Peyer's patch (tissue), 4 donors: ENCODE data around the gene CSGALNACT2. TPM values are rescaled to one million over a fixed set of nuclear protein-coding genes. Genes with fewer than 3 reads are reported as not detected.

Experiments
- DNase-seq, 3 donors: peaks; one replicate each; pipeline ENCODE4 v3.0.0-alpha.2; 2017 to 2019
- H3K27ac ChIP-seq, 4 donors: fragments of 200-600 bp; sonication (generic); one replicate each; pipeline ENCODE4 v1.5.1; 2016 to 2019
- H3K27me3 ChIP-seq, 2 donors: fragments of 200-600 bp; sonication (generic); one replicate each; pipeline ENCODE4 v1.5.1; 2019
- H3K36me3 ChIP-seq, 3 donors: fragments of 200-600 bp; sonication (generic); one replicate each; pipeline ENCODE4 v1.5.1; 2016 to 2019
- H3K4me1 ChIP-seq, 4 donors: fragments of 200-600 bp; sonication (generic); one replicate each; pipeline ENCODE4 v1.5.1; 2016 to 2019
- H3K4me3 ChIP-seq, 4 donors: fragments of 200-600 bp; sonication (generic); 1 replicate in 3 of 4; 2 replicates in 1 of 4; pipeline ENCODE4 v1.5.1; 2016 to 2019; ENCODE audit warnings: mild to moderate bottlenecking in 1 of 4
- H3K9me3 ChIP-seq, 4 donors: fragments of 200-600 bp; sonication (generic); one replicate each; pipeline ENCODE4 v1.5.1; 2016 to 2019; ENCODE audit warnings: mild to moderate bottlenecking in 1 of 4
- POLR2A ChIP-seq, 2 donors: fragments of 450-650 bp; IDR thresholded peaks; one replicate each; pipeline ENCODE4 v1.5.1; 2017; ENCODE audit warnings: antibody characterized with exemption in 2 of 2, mild to moderate bottlenecking in 2 of 2, moderate library complexity in 2 of 2
- total RNA-seq, 4 donors: library from RNA; depleted of rRNA; stranded (reverse); fragments of >200 nt; gene quantifications; one replicate each; pipeline ENCODE4 v1.1.0, GENCODE V29; 2016
- TF ChIP-seq, protein P1 (sequence below), 6 experiments: fragments of 450-650 bp in 4 of 6; fragments of 200-600 bp in 2 of 6; sonication (generic) in 1 of 6; IDR thresholded peaks; one replicate each; pipeline ENCODE4 v1.5.1; 2017 to 2019; ENCODE audit warnings: antibody characterized with exemption in 6 of 6, mild to moderate bottlenecking in 3 of 6, moderate library complexity in 1 of 6

CSGALNACT2 gene, protein sequence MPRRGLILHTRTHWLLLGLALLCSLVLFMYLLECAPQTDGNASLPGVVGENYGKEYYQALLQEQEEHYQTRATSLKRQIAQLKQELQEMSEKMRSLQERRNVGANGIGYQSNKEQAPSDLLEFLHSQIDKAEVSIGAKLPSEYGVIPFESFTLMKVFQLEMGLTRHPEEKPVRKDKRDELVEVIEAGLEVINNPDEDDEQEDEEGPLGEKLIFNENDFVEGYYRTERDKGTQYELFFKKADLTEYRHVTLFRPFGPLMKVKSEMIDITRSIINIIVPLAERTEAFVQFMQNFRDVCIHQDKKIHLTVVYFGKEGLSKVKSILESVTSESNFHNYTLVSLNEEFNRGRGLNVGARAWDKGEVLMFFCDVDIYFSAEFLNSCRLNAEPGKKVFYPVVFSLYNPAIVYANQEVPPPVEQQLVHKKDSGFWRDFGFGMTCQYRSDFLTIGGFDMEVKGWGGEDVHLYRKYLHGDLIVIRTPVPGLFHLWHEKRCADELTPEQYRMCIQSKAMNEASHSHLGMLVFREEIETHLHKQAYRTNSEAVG
- 10 to 100 TPM in 1 of 4 donors, 1 to 10 TPM in 3; 5.8 to 24.8 (median 7.9) TPM for total RNA-seq

DNA sequence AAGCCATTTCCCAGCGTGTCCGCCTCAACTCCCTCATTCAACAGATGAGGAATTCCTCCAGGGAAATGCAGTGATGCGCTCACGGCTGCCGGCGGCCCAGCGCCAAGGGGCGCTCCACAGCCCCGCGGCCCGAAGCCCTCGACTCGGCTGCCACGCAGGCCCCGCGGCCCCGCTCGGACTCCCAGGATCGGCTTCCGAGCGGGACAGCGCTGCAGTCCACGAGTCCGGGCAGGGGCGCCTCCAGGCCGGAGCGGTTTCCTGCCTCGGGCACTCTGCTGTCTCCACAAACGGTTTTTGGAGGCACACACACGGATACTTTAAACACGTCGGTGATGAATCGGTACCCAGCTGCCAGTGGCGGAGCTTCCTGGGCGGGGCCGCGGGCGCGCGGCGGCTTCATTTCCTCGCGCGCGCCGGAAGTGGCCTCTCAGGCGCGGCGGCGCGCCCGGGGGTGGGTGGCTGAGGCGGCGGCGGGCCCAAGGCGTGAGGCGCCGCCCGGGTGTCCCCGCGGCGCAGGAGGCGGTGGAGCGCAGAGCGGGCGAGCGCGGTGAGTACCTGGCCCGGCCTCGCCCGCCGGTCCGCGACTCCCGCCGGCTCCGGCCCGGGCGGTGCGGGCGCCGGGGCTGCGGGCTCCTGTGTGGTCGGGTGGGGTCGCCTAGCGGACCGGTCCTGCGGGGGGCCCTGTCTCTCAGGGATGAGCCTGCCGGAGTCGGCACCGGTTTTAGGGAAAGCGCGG, at the start of gene CSGALNACT2:
Gene CSGALNACT2 (plus strand): TSS at position 425 of the 736 bp plus-strand sequence. CDS start 16,705 bp downstream, outside the sequence.
- Histone ChIP-seq H3K9me3 (no peaks in the 10 kb centered on the region), H3K4me1 (peaks cover 0 to 20% (median 2%) of the 10 kb centered on the region in 4 donors), H3K36me3 (no peaks in the 10 kb centered on the region)

DNA sequence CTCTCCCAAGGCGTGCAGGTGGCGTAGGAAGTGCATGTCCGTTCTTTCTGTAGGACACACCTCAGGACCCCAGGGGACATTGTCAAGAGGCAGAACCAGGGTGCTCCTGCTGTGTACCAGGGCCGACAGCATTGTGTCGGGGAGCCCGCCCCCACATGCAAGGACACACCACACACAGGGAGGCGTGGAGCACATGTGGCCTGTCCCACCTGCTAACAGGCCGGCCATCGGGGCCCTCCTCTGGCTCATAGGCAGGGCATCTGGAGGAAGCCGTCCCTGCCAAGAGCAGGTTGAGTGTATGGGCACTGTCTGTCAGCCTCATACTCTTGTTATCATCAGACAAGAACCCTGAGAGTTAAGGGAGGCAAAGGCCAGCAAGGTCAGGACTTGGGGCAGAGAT, 48.7 kb upstream of the CSGALNACT2 start:
- no peak overlapping the region for H3K27ac ChIP-seq
- H3K27me3 ChIP-seq = no peaks in the 10 kb centered on the region
- no peaks in the 10 kb centered on the region for H3K36me3 ChIP-seq
- no peaks in the 10 kb centered on the region for H3K4me1 ChIP-seq
- TF ChIP-seq POLR2A (IDR thresholded peaks at IDR 0.05) = no peak
- TF ChIP-seq, protein P1, sequence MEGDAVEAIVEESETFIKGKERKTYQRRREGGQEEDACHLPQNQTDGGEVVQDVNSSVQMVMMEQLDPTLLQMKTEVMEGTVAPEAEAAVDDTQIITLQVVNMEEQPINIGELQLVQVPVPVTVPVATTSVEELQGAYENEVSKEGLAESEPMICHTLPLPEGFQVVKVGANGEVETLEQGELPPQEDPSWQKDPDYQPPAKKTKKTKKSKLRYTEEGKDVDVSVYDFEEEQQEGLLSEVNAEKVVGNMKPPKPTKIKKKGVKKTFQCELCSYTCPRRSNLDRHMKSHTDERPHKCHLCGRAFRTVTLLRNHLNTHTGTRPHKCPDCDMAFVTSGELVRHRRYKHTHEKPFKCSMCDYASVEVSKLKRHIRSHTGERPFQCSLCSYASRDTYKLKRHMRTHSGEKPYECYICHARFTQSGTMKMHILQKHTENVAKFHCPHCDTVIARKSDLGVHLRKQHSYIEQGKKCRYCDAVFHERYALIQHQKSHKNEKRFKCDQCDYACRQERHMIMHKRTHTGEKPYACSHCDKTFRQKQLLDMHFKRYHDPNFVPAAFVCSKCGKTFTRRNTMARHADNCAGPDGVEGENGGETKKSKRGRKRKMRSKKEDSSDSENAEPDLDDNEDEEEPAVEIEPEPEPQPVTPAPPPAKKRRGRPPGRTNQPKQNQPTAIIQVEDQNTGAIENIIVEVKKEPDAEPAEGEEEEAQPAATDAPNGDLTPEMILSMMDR (IDR thresholded peaks at IDR 0.05) = no peak
- DNase-seq = no peak
- H3K4me3 ChIP-seq = no peak overlapping the region
- H3K9me3 ChIP-seq = no peaks in the 10 kb centered on the region

More for the DNA sequence above, at the start of gene CSGALNACT2:
- Histone ChIP-seq H3K27ac (peak within 1 kb of the TSS; percentile 91 to 97 (median 94)), H3K27me3 (no peaks in the 10 kb centered on the region), H3K4me3 (peak within 1 kb of the TSS; percentile 71 to 90 (median 85))
- peak; percentile 83 to 95 (median 87) for DNase-seq
- TF ChIP-seq, protein P1 (IDR thresholded peaks at IDR 0.05) = no peak
- TF ChIP-seq POLR2A (IDR thresholded peaks at IDR 0.05) = peak; percentile 34 to 83

DNA sequence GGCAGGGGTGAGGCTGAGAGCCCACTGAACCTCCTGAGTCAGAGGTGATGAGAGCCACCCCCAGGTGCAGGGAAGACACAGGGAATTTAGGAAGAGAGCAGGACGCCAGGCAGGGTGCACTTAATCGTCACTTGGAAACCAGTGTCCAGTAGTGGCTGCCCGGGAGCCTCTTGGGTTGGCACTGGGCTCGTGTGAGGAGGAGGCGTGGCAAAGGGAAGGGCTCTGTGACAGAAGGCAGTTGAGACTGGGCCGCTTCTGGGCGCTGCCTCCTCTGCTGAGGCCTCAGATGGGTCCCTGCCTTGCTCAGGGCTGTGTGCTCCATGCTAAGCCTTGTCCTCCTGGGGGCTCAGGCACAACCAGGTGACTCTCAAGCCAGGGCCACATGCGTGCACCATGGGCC, 48.1 kb upstream of the CSGALNACT2 start:
- H3K36me3 ChIP-seq = no peaks in the 10 kb centered on the region
- no peaks in the 10 kb centered on the region for H3K4me1 ChIP-seq
- no peak overlapping the region for H3K4me3 ChIP-seq
- no peak overlapping the region for H3K27ac ChIP-seq
- TF ChIP-seq, protein P1 (IDR thresholded peaks at IDR 0.05) = no peak
- TF ChIP-seq POLR2A (IDR thresholded peaks at IDR 0.05) = no peak
- no peaks in the 10 kb centered on the region for H3K9me3 ChIP-seq
- DNase-seq = no peak
- H3K27me3 ChIP-seq = no peaks in the 10 kb centered on the region

DNA sequence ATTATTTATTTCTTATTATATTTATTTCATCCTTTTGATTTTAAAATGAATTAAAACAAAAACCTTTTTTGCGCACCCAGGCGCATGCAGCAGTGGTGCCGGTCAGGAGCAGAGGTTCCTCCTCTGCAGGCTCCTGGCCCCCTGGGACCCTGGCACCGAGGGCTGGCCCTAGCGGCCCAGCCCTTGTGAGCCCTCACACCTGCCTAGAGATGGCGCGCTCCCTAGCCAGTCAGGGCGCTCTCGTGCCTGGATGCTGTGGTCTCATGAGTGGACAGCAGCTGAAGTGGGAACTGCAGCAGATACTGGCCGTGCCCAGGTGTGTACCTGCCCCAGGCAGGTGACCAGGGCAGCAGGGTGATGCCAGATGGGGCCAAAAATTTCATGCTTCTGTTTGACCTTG, 47.6 kb upstream of the CSGALNACT2 start:
- no peak overlapping the region for H3K4me3 ChIP-seq
- no peaks in the 10 kb centered on the region for H3K27me3 ChIP-seq
- H3K36me3 ChIP-seq = no peaks in the 10 kb centered on the region
- no peak overlapping the region for H3K27ac ChIP-seq
- no peaks in the 10 kb centered on the region for H3K4me1 ChIP-seq
- no peak for TF ChIP-seq POLR2A (IDR thresholded peaks at IDR 0.05)
- TF ChIP-seq, protein P1 (IDR thresholded peaks at IDR 0.05) = no peak
- no peaks in the 10 kb centered on the region for H3K9me3 ChIP-seq
- DNase-seq = no peak

DNA sequence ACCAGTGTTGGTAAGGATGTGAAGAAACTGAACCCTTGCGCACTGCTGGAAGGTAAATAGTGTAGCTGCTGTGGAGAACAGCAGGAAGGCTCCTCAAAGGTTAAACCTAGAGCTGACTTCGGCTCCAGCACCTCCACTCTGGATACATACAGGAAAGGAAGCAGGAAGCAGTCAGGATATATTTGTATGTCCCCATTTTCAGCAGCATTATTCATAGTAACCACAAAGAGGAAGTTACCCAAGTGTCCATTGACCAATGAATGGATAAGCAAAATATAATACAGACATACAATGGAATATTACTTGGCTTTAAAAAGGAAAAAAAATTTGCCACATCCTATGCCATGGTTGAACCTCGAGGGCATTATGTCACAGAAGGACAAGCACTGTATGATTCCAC, 46.4 kb upstream of the CSGALNACT2 start:
- H3K4me3 ChIP-seq = no peak overlapping the region
- no peak overlapping the region for H3K27ac ChIP-seq
- TF ChIP-seq POLR2A (IDR thresholded peaks at IDR 0.05) = no peak
- TF ChIP-seq, protein P1 (IDR thresholded peaks at IDR 0.05) = no peak
- DNase-seq = no peak
- H3K36me3 ChIP-seq = no peaks in the 10 kb centered on the region
- H3K4me1 ChIP-seq = no peaks in the 10 kb centered on the region
- no peaks in the 10 kb centered on the region for H3K9me3 ChIP-seq
- no peaks in the 10 kb centered on the region for H3K27me3 ChIP-seq
